GM23338 (cell line): ENCODE measurements around the gene FOXP2. TPM values are rescaled to one million over a fixed set of nuclear protein-coding genes. Genes with fewer than 3 reads are reported as not detected.

Source experiments
- ATAC-seq: fragments of 200-7000 bp; cut with Tn5 transposase; 3 replicates; pipeline ENCODE4 v1.9.1; 2020
- DNase-seq: peaks from one replicate; pipeline ENCODE4 v3.0.0-alpha.2; 2015; ENCODE audit warnings: low spot score
- H2AFZ ChIP-seq: fragments of 200-600 bp; sonication (generic); 2 replicates; pipeline ENCODE4 v1.8.0; 2016; ENCODE audit warnings: antibody characterized with exemption, mild to moderate bottlenecking, moderate library complexity
- H3F3A ChIP-seq: fragments of 200-600 bp; sonication (generic); replicated peaks from 2 replicates; pipeline ENCODE4 v1.8.0; 2017; ENCODE audit warnings: antibody characterized with exemption, mixed run types, low read depth
- H3K27ac ChIP-seq: fragments of 200-600 bp; sonication (generic); 2 replicates; pipeline ENCODE4 v1.6.1; 2016; ENCODE audit warnings: low read depth
- H3K27me3 ChIP-seq: fragments of 200-600 bp; sonication (generic); 2 replicates; pipeline ENCODE4 v1.8.0; 2016; ENCODE audit warnings: mild to moderate bottlenecking, mixed run types, moderate library complexity; ENCODE audit not compliant: insufficient read depth
- H3K36me3 ChIP-seq: fragments of 200-600 bp; sonication (generic); 2 replicates; pipeline ENCODE4 v1.8.0; 2016; ENCODE audit warnings: mild to moderate bottlenecking; ENCODE audit not compliant: insufficient read depth
- H3K4me1 ChIP-seq: fragments of 200-600 bp; sonication (generic); 2 replicates; pipeline ENCODE4 v1.8.0; 2016; ENCODE audit warnings: mild to moderate bottlenecking, moderate library complexity; ENCODE audit not compliant: insufficient read depth
- H3K4me2 ChIP-seq: fragments of 200-600 bp; sonication (generic); 2 replicates; pipeline ENCODE4 v1.7.1; 2017; ENCODE audit warnings: mixed run types
- H3K4me3 ChIP-seq: fragments of 200-600 bp; sonication (generic); 2 replicates; pipeline ENCODE4 v1.6.1; 2016; ENCODE audit warnings: mixed run types
- H3K79me2 ChIP-seq: fragments of 200-600 bp; sonication (generic); replicated peaks from 2 replicates; pipeline ENCODE4 v1.8.0; 2017; ENCODE audit warnings: mild to moderate bottlenecking; ENCODE audit not compliant: insufficient read depth
- H3K9me2 ChIP-seq: fragments of 200-600 bp; sonication (generic); 2 replicates; pipeline ENCODE4 v1.8.0; 2017; ENCODE audit not compliant: insufficient read depth
- H4K20me1 ChIP-seq: fragments of 200-600 bp; sonication (generic); replicated peaks from 2 replicates; pipeline ENCODE4 v1.8.0; 2017; ENCODE audit warnings: mild to moderate bottlenecking; ENCODE audit not compliant: insufficient read depth
- H3K27ac Mint-ChIP-seq: 2 replicates; pipeline ENCODE4 v1.8.0; 2020; ENCODE audit warnings: inconsistent platforms, mild to moderate bottlenecking, moderate library complexity, mixed read lengths
- H3K27me3 Mint-ChIP-seq: 3 replicates; pipeline ENCODE4 v1.8.0; 2022; ENCODE audit warnings: low read depth, mild to moderate bottlenecking, moderate library complexity, mixed read lengths, inconsistent platforms; ENCODE audit not compliant: insufficient read depth, poor library complexity
- H3K36me3 Mint-ChIP-seq: 3 replicates; pipeline ENCODE4 v1.8.0; 2021; ENCODE audit warnings: low read depth, mild to moderate bottlenecking, inconsistent platforms, moderate library complexity, mixed read lengths
- H3K4me1 Mint-ChIP-seq: 3 replicates; pipeline ENCODE4 v1.8.0; 2020; ENCODE audit warnings: mild to moderate bottlenecking, inconsistent platforms, mixed read lengths
- H3K4me3 Mint-ChIP-seq: 3 replicates; pipeline ENCODE4 v1.8.0; 2021; ENCODE audit warnings: moderate library complexity, mild to moderate bottlenecking, inconsistent platforms, mixed read lengths
- H3K9me3 Mint-ChIP-seq: 3 replicates; pipeline ENCODE4 v1.8.0; 2020; ENCODE audit warnings: moderate library complexity, mild to moderate bottlenecking, inconsistent platforms, mixed read lengths
- CREB1 ChIP-seq: fragments of 250-450 bp; sonication (Bioruptor Pico); IDR thresholded peaks from 2 replicates; pipeline ENCODE4 v1.5.0; 2020; ENCODE audit warnings: low read depth, mild to moderate bottlenecking, moderate library complexity
- ETS1 ChIP-seq: IDR thresholded peaks from 2 replicates; pipeline ENCODE4 v1.6.1; 2016; ENCODE audit warnings: antibody characterized with exemption
- EZH2 ChIP-seq: fragments of 200-600 bp; sonication (generic); IDR thresholded peaks from one replicate; pipeline ENCODE4 v1.8.0; 2017; ENCODE audit warnings: antibody characterized with exemption, mild to moderate bottlenecking, low read depth; ENCODE audit not compliant: unreplicated experiment
- EZH2phosphoT487 ChIP-seq: fragments of 200-600 bp; sonication (generic); IDR thresholded peaks from one replicate; pipeline ENCODE4 v1.8.1; 2018; ENCODE audit warnings: antibody characterized with exemption; ENCODE audit not compliant: unreplicated experiment
- JUNB ChIP-seq: IDR thresholded peaks from one replicate; pipeline ENCODE4 v1.6.1; 2016; ENCODE audit warnings: antibody characterized with exemption; ENCODE audit not compliant: unreplicated experiment
- NANOG ChIP-seq: IDR thresholded peaks from 2 replicates; pipeline ENCODE4 v1.6.1; 2016; ENCODE audit warnings: antibody characterized with exemption, borderline replicate concordance
- POLR2AphosphoS5 ChIP-seq: IDR thresholded peaks from 2 replicates; pipeline ENCODE4 v1.6.1; 2016; ENCODE audit warnings: antibody characterized with exemption, low read depth
- REST ChIP-seq: IDR thresholded peaks from one replicate; pipeline ENCODE4 v1.6.1; 2018; ENCODE audit warnings: antibody characterized with exemption; ENCODE audit not compliant: unreplicated experiment
- STAT1 ChIP-seq: IDR thresholded peaks from one replicate; pipeline ENCODE4 v1.6.1; 2016; ENCODE audit warnings: antibody characterized with exemption; ENCODE audit not compliant: unreplicated experiment
- ZNF114 ChIP-seq: fragments of 250-450 bp; sonication (Bioruptor Pico); IDR thresholded peaks from 2 replicates; pipeline ENCODE4 v1.5.0; 2020; ENCODE audit warnings: mild to moderate bottlenecking, moderate library complexity
- ZNF331 ChIP-seq: fragments of 250-450 bp; sonication (Bioruptor Pico); IDR thresholded peaks from 2 replicates; pipeline ENCODE4 v1.5.0; 2020; ENCODE audit warnings: low read depth, mild to moderate bottlenecking, moderate library complexity
- ZNF462 ChIP-seq: fragments of 250-450 bp; sonication (Bioruptor Pico); IDR thresholded peaks from 2 replicates; pipeline ENCODE4 v1.5.0; 2020; ENCODE audit warnings: mild to moderate bottlenecking, moderate library complexity
- polyA plus RNA-seq: library from polyadenylated mRNA; unstranded; fragments of >200 nt; fragmentation: Nextera tagmentation; extraction: Ambion mirVana; gene quantifications from 2 replicates; pipeline ENCODE4 v1.2.1, GENCODE V29; 2016
- total RNA-seq: library from RNA; depleted of rRNA; stranded (reverse); fragments of >200 nt; shearing (Covaris generic); gene quantifications from 2 replicates; pipeline ENCODE4 v1.2.3, GENCODE V29; 2014
- TF ChIP-seq, protein P1 (sequence below), 2 experiments: fragments of 200-600 bp in 1 of 2; sonication (generic) in 1 of 2; conservative IDR thresholded peaks; 2 replicates each; pipeline versions ENCODE4 v1.5.1 to v1.6.1; 2016 to 2017; ENCODE audit warnings: antibody characterized with exemption in 2 of 2, low read depth in 2 of 2, mild to moderate bottlenecking in 2 of 2, moderate library complexity in 1 of 2

The FOXP2 gene
- total and polyA plus RNA-seq, 2 experiments from 2014 or later = 0.03 to 0.24 TPM

DNA sequence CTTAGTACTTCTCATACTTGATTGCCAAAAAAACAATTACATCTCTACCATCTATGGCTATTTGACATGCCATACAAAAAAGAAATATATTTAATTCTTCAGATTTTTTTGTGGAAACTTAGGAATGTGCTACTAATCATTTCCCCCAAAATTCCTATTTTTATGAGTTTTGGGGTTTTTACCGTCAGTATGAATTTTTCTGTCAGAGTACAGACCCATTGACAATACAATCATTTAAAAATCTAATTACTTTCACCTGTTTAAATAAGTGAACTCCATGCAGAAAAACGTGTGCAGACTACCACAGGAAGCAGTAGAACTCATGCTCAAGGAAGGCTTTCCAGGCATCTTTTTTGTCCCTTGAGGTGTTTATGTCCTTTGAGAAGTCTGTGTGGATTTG is 48.8 kb upstream of the FOXP2 start:
- no peaks in the 10 kb centered on the region for H3K36me3 Mint-ChIP-seq
- H3K9me2 ChIP-seq = no peaks in the 10 kb centered on the region
- H3K4me3 Mint-ChIP-seq = no peak overlapping the region
- ATAC-seq = no peak
- H3K36me3 ChIP-seq = no peaks in the 10 kb centered on the region
- H3K9me3 Mint-ChIP-seq = no peaks in the 10 kb centered on the region
- H3K4me2 ChIP-seq = no peak overlapping the region
- no peaks in the 10 kb centered on the region for H3K79me2 ChIP-seq
- H3K4me1 Mint-ChIP-seq = peaks cover 23% of the 10 kb centered on the region
- no peaks in the 10 kb centered on the region for H4K20me1 ChIP-seq
- no peak overlapping the region for H3K4me3 ChIP-seq
- H3F3A ChIP-seq = no peaks in the 10 kb centered on the region
- peaks cover 26% of the 10 kb centered on the region for H3K4me1 ChIP-seq
- no peak for TF ChIP-seq STAT1
- no peak for TF ChIP-seq CREB1
- no peak for TF ChIP-seq NANOG
- no peak for TF ChIP-seq ETS1
- TF ChIP-seq EZH2 = no peak
- TF ChIP-seq, protein P1, sequence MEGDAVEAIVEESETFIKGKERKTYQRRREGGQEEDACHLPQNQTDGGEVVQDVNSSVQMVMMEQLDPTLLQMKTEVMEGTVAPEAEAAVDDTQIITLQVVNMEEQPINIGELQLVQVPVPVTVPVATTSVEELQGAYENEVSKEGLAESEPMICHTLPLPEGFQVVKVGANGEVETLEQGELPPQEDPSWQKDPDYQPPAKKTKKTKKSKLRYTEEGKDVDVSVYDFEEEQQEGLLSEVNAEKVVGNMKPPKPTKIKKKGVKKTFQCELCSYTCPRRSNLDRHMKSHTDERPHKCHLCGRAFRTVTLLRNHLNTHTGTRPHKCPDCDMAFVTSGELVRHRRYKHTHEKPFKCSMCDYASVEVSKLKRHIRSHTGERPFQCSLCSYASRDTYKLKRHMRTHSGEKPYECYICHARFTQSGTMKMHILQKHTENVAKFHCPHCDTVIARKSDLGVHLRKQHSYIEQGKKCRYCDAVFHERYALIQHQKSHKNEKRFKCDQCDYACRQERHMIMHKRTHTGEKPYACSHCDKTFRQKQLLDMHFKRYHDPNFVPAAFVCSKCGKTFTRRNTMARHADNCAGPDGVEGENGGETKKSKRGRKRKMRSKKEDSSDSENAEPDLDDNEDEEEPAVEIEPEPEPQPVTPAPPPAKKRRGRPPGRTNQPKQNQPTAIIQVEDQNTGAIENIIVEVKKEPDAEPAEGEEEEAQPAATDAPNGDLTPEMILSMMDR (conservative IDR thresholded peaks at IDR 0.05; ENCODE audit: low read depth in 2 of 2) = no peak
- TF ChIP-seq POLR2AphosphoS5 = no peak
- TF ChIP-seq ZNF462 (CRISPR knock-in tag) = no peak
- no peak for TF ChIP-seq ZNF114
- TF ChIP-seq JUNB = no peak
- TF ChIP-seq REST = no peak
- TF ChIP-seq EZH2phosphoT487 = no peak
- no peak for TF ChIP-seq ZNF331 (CRISPR knock-in tag)
- DNase-seq = no peak
- H3K27ac ChIP-seq = no peak overlapping the region
- H2AFZ ChIP-seq = no peak overlapping the region
- no peaks in the 10 kb centered on the region for H3K27me3 ChIP-seq
- H3K27ac Mint-ChIP-seq = no peak overlapping the region
- H3K27me3 Mint-ChIP-seq = no peaks in the 10 kb centered on the region
